HUDEP-2 (cell line): ENCODE results near the gene FIP1L1.

Experiments used
- DNase-seq, 76 experiments: peaks; one replicate each; lab custom pipeline; 2025; ENCODE audit not compliant: unreplicated experiment in 76 of 76; lab: John Stamatoyannopoulos, UW

The FIP1L1 gene

GRCh38 chr4:53498706-53499105, 121.3 kb downstream of the FIP1L1 start:
- DNase-seq: no peak

- DNase-seq: no peak
Measured at GRCh38 chr4:53499791-53500190, 122.3 kb downstream of the FIP1L1 start.

- no peak for DNase-seq
Measured at GRCh38 chr4:53500546-53500945, 123.1 kb downstream of the FIP1L1 start.

- no peak for DNase-seq
Measured at GRCh38 chr4:53501561-53501960, 124.1 kb downstream of the FIP1L1 start.

- DNase-seq: no peak
Measured at GRCh38 chr4:53502094-53502493, 124.7 kb downstream of the FIP1L1 start.

GRCh38 chr4:53505947-53506346, 128.5 kb downstream of the FIP1L1 start:
- no peak for DNase-seq

GRCh38 chr4:53507058-53507457, 129.6 kb downstream of the FIP1L1 start:
- no peak for DNase-seq

- no peak for DNase-seq
Measured at GRCh38 chr4:53507671-53508286, 130.3 kb downstream of the FIP1L1 start.

GRCh38 chr4:53508446-53508845, 131.0 kb downstream of the FIP1L1 start:
- DNase-seq: no peak

- DNase-seq: no peak
Measured at GRCh38 chr4:53510321-53510720, 132.9 kb downstream of the FIP1L1 start.
